MCF 10A (cell line): ENCODE results near the gene NAT16. TPM values are rescaled to one million over a fixed set of nuclear protein-coding genes. Genes with fewer than 3 reads are reported as not detected.

Experiments
- BruUV-seq: library from RNA; stranded (reverse); fragments of 400-500 nt; replicated peaks from 2 replicates; lab custom pipeline; 2021; lab: Mats Ljungman, UMichigan
- CTCF ChIA-PET: fragments of 300-600 bp; sonication (Branson Sonifier 250); formaldehyde crosslinking; extraction: SDS; loops from one replicate; lab custom pipeline; 2021; ENCODE audit warnings: antibody characterized with exemption, inconsistent platforms; lab: Yijun Ruan, JAX
- POLR2A ChIA-PET: fragments of 300-600, 350-650 bp; sonication (Branson Sonifier 250); formaldehyde crosslinking; extraction: SDS; loops from one replicate; lab custom pipeline; 2020; ENCODE audit warnings: antibody characterized with exemption, inconsistent platforms; lab: Yijun Ruan, JAX
- DNase-seq: peaks from one replicate; pipeline ENCODE4 v3.0.0-alpha.2; 2018; ENCODE audit not compliant: unreplicated experiment
- H3K27ac Mint-ChIP-seq: one replicate; pipeline ENCODE4 v1.8.0; 2022; ENCODE audit warnings: mild to moderate bottlenecking, low read depth, mixed read lengths; ENCODE audit not compliant: unreplicated experiment
- H3K27me3 Mint-ChIP-seq: one replicate; pipeline ENCODE4 v1.8.0; 2022; ENCODE audit warnings: mixed read lengths; ENCODE audit not compliant: insufficient read depth, unreplicated experiment
- H3K36me3 Mint-ChIP-seq: one replicate; pipeline ENCODE4 v1.8.0; 2022; ENCODE audit warnings: mild to moderate bottlenecking, moderate library complexity, mixed read lengths; ENCODE audit not compliant: insufficient read depth, unreplicated experiment
- H3K4me1 Mint-ChIP-seq: one replicate; pipeline ENCODE4 v1.8.0; 2022; ENCODE audit warnings: mixed read lengths; ENCODE audit not compliant: insufficient read depth, unreplicated experiment
- H3K4me3 Mint-ChIP-seq: one replicate; pipeline ENCODE4 v1.8.0; 2022; ENCODE audit warnings: mild to moderate bottlenecking, moderate library complexity, mixed read lengths; ENCODE audit not compliant: unreplicated experiment
- H3K9me3 Mint-ChIP-seq: one replicate; pipeline ENCODE4 v1.8.0; 2022; ENCODE audit warnings: mixed read lengths; ENCODE audit not compliant: unreplicated experiment
- CTCF ChIP-seq: fragments of 200-600 bp; IDR thresholded peaks from one replicate; pipeline ENCODE4 v1.8.0; 2022; ENCODE audit warnings: antibody characterized with exemption, mild to moderate bottlenecking; ENCODE audit not compliant: unreplicated experiment
- intact Hi-C: fragments of 100-400 bp; cut with micrococcal nuclease; formaldehyde crosslinking; loops from 2 replicates; pipeline ENCODE4 v1.14.1; 2022
- total RNA-seq: library from RNA; stranded (reverse); gene quantifications from 2 replicates; pipeline ENCODE4 v1.2.3, GENCODE V29; 2022

The NAT16 gene
- total RNA-seq, 1 experiment from 2014 or later, result not detected

- Mint-ChIP-seq H3K4me1 (peaks cover 33% of the 10 kb centered on the region), H3K27me3 (peaks cover 26% of the 10 kb centered on the region), H3K4me3 (peak overlapping the region; percentile 74), H3K36me3 (peaks cover 29% of the 10 kb centered on the region), H3K9me3 (no peaks in the 10 kb centered on the region), H3K27ac (peak overlapping the region; percentile 67)
- TF ChIP-seq CTCF, result no peak
- DNase-seq, result peak; percentile 74
- no TSS peak for BruUV-seq
- CTCF ChIA-PET, result no interaction called here
- POLR2A ChIA-PET, result interaction anchor here (0.6 to 1.4 kb wide), 3 partner anchors 9 to 34 kb away, joined by 3 read pairs; no protein-coding TSS in a partner anchor
- intact Hi-C loops, result no loop called here
Measured at GRCh38 chr7:101162551-101163278, 17.4 kb downstream of the NAT16 start.

- ChIA-PET CTCF (interaction anchor here (0.7 to 1.4 kb wide), 5 partner anchors 10 to 41 kb away, joined by 3 to 5 read pairs (median 3); no protein-coding TSS in a partner anchor), POLR2A (interaction anchor here (0.6 to 0.8 kb wide), 2 partner anchors 20 to 34 kb away, joined by 3 to 4 read pairs; no protein-coding TSS in a partner anchor)
- Mint-ChIP-seq H3K4me1 (peaks cover 27% of the 10 kb centered on the region), H3K36me3 (peaks cover 37% of the 10 kb centered on the region), H3K4me3 (peak overlapping the region; percentile 74), H3K9me3 (no peaks in the 10 kb centered on the region), H3K27me3 (peaks cover 18% of the 10 kb centered on the region), H3K27ac (no peak overlapping the region)
- no peak for DNase-seq
- BruUV-seq, result no TSS peak
- no peak for TF ChIP-seq CTCF
- intact Hi-C loops, result no loop called here
Measured at GRCh38 chr7:101161692-101162471, 18.2 kb downstream of the NAT16 start.

GRCh38 chr7:101160910-101161309 is 19.2 kb downstream of the NAT16 start:
- no peaks in the 10 kb centered on the region for H3K9me3 Mint-ChIP-seq
- intact Hi-C loops, result no loop called here
- H3K36me3 Mint-ChIP-seq, result peaks cover 38% of the 10 kb centered on the region
- no peak overlapping the region for H3K4me3 Mint-ChIP-seq
- no peak overlapping the region for H3K27ac Mint-ChIP-seq
- POLR2A ChIA-PET, result interaction anchor here (0.8 kb wide), 1 partner anchor 19 kb away, joined by 4 read pairs; no protein-coding TSS in a partner anchor
- peaks cover 8% of the 10 kb centered on the region for H3K27me3 Mint-ChIP-seq
- CTCF ChIA-PET, result interaction anchor here (0.6 to 1.4 kb wide), 3 partner anchors 17 to 449 kb away, joined by 3 to 4 read pairs (median 3); no protein-coding TSS in a partner anchor
- no peak for DNase-seq
- peaks cover 28% of the 10 kb centered on the region for H3K4me1 Mint-ChIP-seq
- BruUV-seq, result no TSS peak
- TF ChIP-seq CTCF, result no peak
